HCEC 1CT (cell line): ENCODE data around the gene TMEM203.

Experiments
- DNase-seq: peaks from one replicate; pipeline ENCODE4 v3.0.0-alpha.2; 2017

The TMEM203 gene

GRCh38 chr9:137193771-137194170, 11.7 kb downstream of the TMEM203 start:
- DNase-seq, result no peak

- DNase-seq, result no peak
Observed at GRCh38 chr9:137192859-137193258, 12.6 kb downstream of the TMEM203 start.

GRCh38 chr9:137192448-137192780, 13.0 kb downstream of the TMEM203 start:
- no peak for DNase-seq

GRCh38 chr9:137191691-137192447, 13.6 kb downstream of the TMEM203 start:
- no peak for DNase-seq

GRCh38 chr9:137191245-137191644, 14.2 kb downstream of the TMEM203 start:
- DNase-seq, result no peak

GRCh38 chr9:137190315-137190856, 15.1 kb downstream of the TMEM203 start:
- DNase-seq, result no peak

- DNase-seq, result no peak
Observed at GRCh38 chr9:137189297-137190295, 15.9 kb downstream of the TMEM203 start.

GRCh38 chr9:137188490-137189296, 16.8 kb downstream of the TMEM203 start, which contains the start of the genes ANAPC2 and SSNA1:
Gene ANAPC2, minus strand, starts transcription at chr9:137188560. Its CDS starts 28 bp downstream, at chr9:137188532.
Gene SSNA1, plus strand, starts transcription at chr9:137188676. Its CDS starts 51 bp downstream, at chr9:137188727.
- DNase-seq, result peak; percentile 90

GRCh38 chr9:137188086-137188489, 17.4 kb downstream of the TMEM203 start:
- DNase-seq, result no peak

GRCh38 chr9:137187386-137187785, 18.1 kb downstream of the TMEM203 start:
- no peak for DNase-seq

GRCh38 chr9:137186385-137186784, 19.1 kb downstream of the TMEM203 start:
- DNase-seq, result no peak

GRCh38 chr9:137185921-137186320, 19.5 kb downstream of the TMEM203 start:
- no peak for DNase-seq

- DNase-seq, result no peak
Observed at GRCh38 chr9:137184881-137185660, 20.4 kb downstream of the TMEM203 start.

GRCh38 chr9:137183980-137184595, 21.4 kb downstream of the TMEM203 start:
- DNase-seq, result no peak

GRCh38 chr9:137182836-137183235, 22.6 kb downstream of the TMEM203 start:
- no peak for DNase-seq

GRCh38 chr9:137181680-137182079, 23.8 kb downstream of the TMEM203 start:
- no peak for DNase-seq

- DNase-seq, result no peak
Observed at GRCh38 chr9:137180491-137180890, 25.0 kb downstream of the TMEM203 start.

- DNase-seq, result no peak
Observed at GRCh38 chr9:137179761-137180160, 25.7 kb downstream of the TMEM203 start.

- DNase-seq, result no peak
Observed at GRCh38 chr9:137178939-137179630, 26.4 kb downstream of the TMEM203 start.

GRCh38 chr9:137178201-137178938, 27.1 kb downstream of the TMEM203 start:
- DNase-seq, result no peak
